ENCODE results near the gene KIF17.

The KIF17 gene

DNA sequence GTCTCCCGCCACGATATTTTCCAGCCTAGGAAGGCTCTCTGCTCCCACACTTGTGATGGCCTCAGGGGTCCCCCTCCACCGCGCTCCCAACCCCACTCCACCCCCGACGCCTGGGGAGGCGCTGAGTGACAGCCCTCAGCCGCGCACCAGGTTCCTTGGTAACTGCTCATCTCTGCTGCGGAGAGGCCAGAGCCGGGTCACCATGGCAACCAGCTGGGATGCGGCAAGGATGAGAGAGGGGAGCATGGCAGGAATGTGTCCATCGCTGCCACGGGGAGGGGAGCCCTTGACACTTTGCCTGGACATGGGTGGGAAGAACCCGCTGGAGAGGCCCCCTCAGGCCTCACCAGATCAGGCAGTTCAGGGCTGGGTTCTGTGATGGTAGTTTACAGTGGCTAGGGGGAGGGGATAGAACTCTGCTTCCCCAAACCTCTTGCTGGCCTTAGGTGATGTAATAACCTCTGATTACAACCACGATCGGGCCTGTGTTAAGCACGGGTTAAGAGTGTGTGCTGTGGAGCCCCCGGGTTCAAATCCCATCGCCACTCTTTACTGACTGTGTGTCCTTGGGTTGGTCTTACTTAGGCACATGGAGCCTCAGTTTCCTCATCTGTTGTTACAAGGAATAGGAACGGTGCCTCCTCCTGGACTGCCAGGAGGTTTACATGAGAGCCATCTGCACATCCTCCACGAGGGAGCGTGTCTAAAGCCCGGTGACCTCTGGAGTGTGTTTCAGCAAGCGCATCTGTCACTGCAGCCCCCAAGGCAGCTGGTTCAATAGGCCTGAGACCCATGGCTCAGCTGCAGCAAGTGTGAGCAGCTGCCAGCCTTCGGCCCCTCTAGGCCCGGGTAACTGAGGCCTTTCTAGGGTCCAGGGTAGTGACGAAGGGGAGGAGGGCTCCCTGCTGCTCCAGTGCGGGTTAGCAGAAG lies 6.3 kb downstream of the KIF17 start:
- no peak overlapping the region for H3K4me3 ChIP-seq (ENCODE audit: low read depth, low read length)

DNA sequence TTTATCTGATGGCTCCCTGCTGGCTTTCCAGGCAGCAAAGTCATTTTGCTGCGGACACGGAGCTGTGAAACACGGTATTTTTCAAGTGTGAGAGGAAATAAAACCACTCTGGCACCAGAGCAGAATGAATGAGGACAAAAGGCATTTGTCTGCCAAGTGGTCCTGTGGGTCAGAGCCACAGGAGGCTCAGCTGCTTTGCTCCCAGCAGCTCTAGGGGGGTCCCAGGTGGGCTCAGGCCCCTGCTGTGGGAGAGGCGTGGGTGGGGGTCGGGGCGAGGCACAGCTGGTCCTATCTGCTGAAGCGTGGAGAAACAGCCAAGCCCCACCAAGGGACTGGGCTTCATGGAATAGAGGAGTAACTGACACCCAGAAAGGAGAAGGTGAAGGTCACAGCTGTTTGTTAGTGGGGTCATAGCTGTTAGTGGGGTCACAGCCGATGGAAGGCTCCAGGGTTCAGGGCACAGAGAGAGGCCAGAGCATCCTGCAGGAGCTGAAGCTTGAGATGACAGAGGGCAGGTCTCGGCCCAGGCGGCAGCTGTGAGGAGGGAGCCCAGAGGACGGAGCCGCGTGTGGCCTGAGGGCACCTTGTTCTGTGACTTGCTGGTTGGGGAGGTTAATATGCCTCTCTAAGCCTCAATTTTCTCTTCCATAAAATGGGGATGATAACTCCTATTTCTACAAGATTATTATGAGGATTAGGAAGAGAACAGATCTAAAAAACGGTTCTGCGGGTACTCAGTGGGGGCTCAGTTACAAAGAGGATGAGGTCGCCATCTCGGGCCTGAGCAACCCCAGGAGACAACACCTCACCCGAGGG lies 7.1 kb downstream of the KIF17 start:
- no peak overlapping the region for H3K4me3 ChIP-seq (ENCODE audit: low read depth, low read length)

DNA sequence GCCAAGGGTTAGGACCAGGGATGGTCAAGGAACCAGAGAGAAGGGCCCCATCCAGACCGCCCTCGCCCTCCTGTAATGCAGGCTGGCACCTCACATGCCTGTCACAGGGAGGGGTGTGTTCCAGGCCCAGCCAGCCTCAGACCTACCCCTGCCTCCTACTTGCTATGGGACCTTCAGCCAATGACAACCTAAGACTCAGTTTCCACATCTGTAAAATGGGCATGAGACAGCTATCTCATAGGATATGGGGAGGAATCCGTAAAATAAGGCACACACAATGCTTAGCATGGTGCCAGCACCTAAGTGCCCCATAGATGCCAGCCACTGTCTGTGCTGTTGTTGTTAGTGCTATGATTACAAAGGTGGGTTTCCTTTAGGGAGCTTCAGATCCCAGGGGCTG lies 7.9 kb downstream of the KIF17 start:
- H3K4me3 ChIP-seq (ENCODE audit: low read depth, low read length) = no peak overlapping the region

DNA sequence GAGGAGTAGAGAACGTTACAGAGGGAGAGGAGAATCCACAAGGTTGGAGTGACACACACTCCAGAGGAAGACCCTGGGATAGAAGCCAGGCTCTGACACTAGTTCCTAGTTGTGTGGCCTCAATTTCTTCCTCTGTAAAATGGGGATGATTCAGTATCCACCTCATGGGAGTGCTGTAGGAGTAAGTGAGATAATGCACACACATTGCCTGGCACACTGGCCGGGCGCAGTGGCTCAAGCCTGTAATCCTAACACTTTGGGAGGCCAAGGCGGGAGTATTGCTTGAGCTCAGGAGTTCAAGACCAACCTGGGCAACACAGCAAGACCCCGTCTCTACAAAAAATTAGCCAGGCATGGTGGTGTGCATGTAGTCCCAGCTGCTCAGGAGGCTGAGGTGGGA lies 8.9 kb downstream of the KIF17 start:
- no peak overlapping the region for H3K4me3 ChIP-seq (ENCODE audit: low read depth, low read length)

DNA sequence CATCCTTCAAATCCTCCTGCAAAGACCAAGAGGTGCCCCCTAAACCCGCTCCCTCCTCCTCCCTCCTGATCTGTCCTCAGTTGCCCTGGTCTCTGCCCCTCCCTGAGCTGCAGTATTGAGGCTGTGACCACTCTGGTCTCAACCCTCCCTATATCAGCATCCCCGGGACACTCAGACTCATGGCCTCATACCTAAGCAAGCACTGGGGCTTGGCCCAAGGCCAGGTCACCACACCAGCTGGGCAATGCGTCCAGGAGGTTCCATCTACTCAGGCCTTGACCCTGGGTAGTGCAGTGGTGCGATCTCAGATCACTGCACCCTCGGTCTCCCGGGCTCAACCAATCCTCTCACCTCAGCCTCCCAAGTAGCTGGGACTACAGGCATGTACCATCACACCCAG lies 9.8 kb downstream of the KIF17 start:
- no peak overlapping the region for H3K4me3 ChIP-seq (ENCODE audit: low read depth, low read length)

DNA sequence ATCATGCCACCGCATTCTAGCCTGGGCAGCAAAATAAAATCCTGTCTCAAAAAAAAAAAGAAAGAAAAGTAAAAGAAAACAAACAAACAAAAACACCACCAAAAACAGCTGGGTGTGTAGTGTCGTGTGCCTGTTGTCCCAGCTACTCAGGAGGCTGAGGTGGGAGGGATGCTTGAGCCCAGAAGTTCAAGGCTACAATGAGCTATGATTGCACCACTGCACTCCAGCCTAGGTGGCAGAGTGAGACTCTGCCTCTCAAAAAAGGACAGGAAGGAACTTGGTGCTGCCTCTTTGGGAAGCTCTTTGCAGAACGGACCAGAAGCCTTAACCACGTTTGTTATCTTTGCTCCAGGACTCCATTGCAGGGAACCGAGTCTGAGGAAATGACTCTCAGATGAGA lies 11.0 kb downstream of the KIF17 start:
- no peak overlapping the region for H3K4me3 ChIP-seq (ENCODE audit: low read depth, low read length)

DNA sequence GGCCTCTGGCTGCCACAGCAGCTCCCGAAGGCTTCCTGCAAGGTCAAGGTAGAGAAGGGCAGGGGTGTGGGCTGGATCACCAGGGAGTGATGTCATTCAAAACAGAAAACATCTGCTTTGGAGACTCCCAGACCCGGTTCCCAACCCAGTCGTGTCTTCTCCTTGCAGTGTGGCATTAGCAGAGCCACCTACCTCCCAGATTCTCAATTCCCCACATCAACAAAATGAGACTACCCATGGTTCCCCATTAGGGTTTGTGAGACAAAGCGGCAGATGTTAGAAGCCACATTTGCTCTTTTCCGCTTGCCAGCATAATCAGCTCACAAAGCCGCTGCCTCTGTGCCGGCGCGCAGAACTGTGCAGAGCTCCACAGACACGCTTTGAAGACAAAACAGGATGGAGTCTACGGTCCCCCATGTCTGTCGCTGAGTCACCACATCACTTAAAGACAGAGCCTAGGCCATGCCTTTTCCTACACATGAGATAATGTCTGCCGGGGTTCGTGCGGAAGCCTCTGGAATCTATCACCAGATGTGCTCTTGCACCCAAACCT lies 12.5 kb downstream of the KIF17 start:
- no peak overlapping the region for H3K4me3 ChIP-seq (ENCODE audit: low read depth, low read length)

DNA sequence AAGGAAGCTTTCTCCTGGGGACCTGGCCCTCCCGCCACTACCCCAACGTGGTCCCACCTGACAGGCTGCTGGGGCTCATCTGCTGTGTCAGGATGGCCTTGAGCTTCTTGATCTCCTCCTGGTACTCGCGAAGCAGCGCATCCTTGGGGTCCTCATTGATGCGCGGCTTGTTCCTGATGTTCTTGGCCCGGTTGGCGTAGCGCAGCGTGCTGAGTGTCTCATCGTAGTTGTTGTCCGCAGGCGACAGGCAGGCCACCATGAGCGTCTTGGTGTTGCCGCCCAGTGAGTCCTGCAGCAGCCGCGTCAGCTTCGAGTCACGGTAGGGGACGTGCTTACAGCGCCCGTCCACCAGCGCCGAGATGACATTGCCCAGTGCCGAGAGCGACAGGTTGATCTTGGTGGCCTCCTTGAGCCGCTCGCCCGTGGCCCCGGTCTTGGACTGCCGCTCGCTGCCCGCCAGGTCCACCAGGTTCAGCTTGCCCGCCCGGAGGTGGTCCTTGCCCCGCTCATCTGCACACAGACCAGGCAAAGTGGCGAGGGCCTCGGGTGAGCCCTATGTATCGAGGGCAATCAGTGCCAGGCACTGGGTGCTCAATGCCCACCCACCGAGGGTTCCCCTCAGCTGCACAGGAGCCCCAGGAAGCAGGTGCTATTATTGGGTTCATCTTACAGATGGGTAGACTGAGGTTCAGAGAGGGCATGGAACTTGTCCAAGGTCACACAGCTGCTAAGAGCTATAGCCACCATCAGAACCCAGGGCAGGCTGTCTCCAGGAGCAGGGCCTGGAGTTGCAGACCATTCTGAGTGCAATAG lies 13.2 kb downstream of the KIF17 start:
- no peak overlapping the region for H3K4me3 ChIP-seq (ENCODE audit: low read depth, low read length)

DNA sequence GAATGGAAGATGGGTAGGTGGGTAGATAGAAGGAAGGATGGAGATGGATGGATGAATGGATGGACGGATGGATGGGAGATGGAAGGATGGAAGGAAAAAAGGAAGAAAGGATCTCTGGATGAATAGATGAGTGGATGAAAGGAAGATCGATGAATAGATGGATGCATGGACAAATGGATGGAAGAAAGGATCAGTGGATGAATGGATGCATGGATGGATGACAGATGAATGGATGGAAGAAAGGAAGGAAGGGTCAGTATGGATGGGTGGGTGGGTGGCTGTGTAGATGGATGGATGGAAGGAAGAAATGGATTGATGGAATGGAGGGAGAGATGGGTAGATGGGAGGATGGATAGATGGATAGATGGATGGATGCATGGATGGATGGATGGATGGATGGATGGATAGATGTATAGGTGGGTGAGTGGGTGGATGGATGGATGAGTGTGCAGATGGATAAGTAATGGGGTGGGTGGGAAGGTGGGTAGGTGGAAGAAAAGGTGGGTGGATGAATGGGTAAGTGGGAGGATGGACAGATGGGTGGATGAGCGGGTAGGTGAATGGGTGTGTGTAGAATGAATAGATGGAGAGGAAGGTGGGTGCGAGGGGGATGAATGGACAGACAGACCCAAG lies 14.6 kb downstream of the KIF17 start:
- H3K4me3 ChIP-seq (ENCODE audit: low read depth, low read length) = no peak overlapping the region

DNA sequence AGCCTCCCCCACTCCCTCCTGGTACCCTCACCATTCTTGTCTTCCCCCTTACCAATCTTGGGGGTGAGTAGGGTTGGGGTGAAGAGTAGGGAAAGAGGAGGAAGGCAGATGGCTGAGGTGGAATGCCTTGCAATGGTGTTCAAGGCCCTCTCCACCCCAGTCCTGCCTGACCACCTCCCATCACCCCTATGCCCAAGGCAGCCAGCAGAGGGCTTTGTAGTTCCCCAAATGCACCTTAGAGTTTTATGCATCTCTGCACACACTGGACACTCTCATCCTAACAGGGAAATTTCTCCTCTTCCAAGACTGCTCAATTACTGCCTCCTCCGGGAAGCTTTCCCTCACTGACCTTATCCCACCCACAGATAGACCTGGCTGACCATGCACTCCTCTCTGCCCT lies 15.4 kb downstream of the KIF17 start:
- H3K4me3 ChIP-seq (ENCODE audit: low read depth, low read length) = no peak overlapping the region

DNA sequence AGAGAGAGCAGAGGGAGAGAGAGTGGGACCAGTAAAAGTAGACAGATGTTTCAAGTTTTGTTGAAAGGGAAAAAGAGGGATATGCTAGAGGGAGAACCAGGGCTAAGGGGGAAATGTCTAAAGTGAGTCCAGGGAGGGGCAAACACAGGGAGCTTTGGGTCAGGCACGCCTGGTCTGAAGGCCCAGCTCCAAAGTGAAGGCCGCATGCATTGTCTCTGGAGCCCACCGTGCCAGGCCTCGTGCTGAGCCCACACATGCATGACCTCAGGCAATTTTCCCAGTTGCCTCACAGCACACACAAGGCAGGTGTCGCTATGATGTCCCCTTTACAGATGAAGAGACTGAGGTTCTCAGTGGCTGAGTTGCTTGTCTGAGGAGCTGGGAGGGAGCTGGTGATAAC lies 16.0 kb downstream of the KIF17 start:
- H3K4me3 ChIP-seq (ENCODE audit: low read depth, low read length) = no peak overlapping the region

DNA sequence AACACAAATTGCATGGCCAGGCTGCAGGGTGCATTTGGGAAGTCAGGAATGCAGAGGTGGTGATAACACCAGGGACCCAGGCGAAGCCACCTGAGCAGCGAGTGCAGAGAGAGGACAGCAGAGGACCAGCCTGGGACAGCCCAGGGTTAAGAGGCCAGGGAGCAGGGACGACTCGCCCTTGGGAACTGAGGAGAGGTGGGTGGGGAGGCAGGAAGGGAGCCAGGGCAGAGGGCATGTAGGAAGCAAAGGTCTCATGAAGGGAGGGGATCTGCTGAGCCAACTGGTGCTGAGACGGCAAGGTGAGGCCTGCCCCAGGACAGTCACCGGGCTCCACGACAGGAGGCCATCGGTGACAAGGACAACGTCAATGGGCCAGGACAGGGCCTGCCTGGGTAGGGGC lies 16.4 kb downstream of the KIF17 start:
- H3K4me3 ChIP-seq (ENCODE audit: low read depth, low read length) = no peak overlapping the region

DNA sequence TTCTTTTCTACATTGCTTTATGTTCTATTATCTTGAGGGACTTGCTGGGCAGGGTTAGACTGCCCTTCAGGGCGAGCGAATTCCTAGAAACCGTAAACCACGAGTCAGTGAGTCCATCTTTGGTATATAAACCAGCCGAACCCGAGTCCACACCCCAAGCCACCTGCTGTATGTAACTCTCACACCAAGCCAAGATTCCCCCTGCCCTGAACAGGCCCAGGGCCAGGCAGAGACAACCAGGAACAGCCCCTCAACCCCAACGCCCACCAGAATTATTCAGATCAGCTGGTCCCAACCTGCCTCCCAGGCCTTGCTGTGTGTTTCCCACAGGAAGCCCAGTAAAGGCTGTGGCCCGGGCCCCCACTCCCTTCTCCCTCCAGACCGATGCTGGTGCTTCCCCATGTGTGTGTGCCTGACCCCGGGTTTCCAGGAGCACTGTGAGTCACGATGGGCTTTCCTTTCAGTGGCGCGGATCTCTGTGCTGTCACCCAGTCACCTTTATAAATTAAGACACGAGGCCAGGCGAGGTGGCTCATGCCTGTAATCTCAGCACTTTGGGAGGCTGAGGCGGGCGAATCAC lies 17.1 kb downstream of the KIF17 start:
- H3K4me3 ChIP-seq (ENCODE audit: low read depth, low read length) = no peak overlapping the region

DNA sequence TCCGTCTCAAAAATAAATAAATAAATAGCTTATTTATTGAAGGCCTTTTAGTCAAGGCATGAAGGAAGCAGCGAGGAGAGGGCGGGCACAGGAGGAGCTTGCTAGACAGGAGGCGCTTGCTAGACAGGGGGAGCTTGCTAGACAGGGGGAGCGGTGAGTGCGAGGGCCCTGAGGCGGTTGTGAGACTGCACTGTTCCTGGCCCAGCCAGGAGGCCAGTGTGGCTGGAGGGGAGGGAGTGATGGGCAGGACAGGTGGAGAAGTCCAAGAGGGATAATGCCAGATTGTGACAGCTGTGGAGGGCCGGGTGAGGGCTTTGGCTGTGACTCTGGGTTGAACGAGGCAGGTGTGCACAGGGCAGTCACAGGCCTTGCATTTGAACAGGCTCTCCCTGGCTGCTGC lies 18.2 kb downstream of the KIF17 start:
- no peak overlapping the region for H3K4me3 ChIP-seq (ENCODE audit: low read depth, low read length)

DNA sequence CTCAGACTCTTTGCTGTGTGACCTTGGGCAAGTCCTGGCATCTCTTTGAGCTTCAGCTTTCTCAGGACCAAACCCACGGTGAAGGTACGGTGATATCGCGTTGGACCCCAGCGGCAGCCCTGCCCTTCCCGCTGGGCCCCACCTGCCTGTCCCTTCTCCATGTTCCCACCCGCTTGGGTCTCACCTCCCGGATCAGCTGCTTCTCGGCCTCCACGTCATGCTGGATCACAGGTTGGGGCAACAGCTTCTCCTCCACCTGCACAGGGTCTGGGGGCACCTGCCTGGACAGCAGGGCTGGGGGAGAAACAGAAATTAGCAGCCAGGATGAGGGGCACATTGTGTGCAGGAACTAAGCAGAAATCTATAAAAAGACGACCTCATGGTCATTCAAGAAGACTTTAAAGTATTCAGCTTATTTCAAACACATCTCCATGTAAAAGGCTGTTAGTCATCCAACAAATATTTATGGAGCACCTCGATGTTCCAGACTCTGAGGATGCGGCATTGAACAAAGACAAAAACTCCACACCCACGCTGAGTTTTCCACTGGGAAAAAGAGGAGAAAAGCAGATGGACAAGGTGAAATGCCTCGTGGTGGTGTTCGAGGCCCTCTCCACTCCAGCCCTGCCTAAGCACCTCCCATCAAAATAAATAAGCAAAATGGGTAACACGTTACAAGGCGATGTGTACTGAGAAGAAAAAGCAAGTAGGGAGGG lies 19.5 kb downstream of the KIF17 start:
- no peak overlapping the region for H3K4me3 ChIP-seq (ENCODE audit: low read depth, low read length)

DNA sequence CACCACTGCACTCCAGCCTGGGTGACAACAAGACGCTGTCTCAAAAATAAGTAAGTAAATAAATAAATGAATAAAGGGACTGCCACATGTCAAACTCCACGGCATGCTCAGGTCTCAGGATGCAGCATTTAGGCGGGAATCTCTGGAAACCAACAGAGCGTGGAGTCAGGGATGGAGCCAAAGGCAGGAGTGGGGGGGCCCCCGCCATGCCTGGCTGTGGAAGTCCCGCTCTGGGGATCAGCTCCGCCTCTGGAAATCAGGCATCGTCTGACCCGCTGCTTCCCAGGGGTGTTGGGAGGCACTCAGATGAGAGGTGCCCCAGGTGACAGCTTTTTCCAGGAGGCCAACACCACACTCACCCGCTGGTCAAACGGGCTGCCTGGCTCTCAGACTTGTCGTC lies 20.2 kb downstream of the KIF17 start:
- no peak overlapping the region for H3K4me3 ChIP-seq (ENCODE audit: low read depth, low read length)

DNA sequence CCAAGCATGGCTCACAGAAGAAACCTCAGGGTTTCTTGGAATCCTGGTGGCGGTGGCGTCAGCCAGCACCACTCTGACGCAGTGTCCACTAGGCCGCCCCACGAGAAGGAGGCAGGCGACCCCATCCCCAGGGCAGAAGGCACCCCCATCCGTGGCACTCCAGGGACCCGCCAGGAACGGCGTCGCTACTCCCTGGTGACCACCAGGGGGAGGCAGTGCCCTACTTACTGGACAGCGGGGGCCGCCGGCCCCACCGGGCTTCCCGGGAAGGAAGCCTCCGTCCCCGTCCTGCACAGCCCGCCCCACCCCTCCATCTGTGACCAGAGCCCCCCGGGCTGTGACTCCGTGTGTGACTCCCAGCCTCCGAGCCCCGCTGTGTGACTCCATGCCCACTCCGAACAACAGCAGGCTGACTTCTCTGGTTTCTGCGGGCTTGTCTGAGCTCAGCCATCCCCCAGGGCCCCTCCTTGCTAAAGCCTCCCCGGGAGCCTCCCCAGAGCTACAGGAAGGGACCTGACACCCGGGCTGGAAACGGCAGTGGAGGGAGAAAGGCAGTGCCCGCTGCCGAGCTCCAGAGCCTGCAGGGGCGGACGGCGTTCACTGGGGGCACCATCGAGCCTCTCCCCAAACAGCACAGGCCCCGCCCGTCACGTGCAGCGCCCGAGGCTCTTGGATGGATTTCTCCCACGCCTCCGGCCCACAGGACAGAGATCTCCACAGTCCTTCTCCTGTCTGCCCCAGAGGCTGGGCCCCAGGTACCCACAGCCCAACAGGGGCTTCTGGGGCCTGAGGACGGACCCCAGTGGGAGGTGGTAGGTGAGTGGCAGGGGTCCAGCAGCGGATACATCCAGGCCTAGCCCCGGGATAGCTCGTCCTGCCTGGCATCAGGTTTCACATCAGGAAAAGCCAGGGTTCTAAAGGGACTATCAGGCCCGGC lies 21.1 kb downstream of the KIF17 start:
- peak overlapping the region; percentile 9 for H3K4me3 ChIP-seq (ENCODE audit: low read depth, low read length)

DNA sequence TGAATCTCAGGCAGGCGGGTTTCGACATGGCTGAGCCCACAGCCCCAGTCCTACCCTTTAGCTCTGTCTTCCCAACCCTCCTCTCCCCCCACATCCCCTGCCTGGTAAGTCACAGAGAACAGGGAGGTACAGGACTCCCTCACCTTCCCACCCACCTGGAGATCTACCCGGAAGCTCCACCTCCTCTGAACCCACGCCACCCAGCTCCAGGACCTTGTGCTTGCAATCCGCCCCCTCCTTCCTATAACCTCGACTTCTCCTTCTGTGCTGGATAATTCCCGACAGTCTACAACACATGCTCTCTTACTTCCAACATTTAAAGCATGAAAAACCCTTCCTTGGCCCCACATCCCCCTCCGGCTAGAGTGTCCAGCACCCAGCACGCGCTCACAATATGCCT lies 22.3 kb downstream of the KIF17 start:
- H3K4me3 ChIP-seq (ENCODE audit: low read depth, low read length) = no peak overlapping the region
